SK-N-MC (cell line): ENCODE results near the gene JPH2.

ENCODE experiments used
- EZH2 ChIP-seq: fragments of 200-600 bp; sonication (generic); IDR thresholded peaks from one replicate; pipeline ENCODE4 v1.6.1; 2017; ENCODE audit warnings: antibody characterized with exemption
- FOXP2 ChIP-seq: optimal IDR thresholded peaks from 2 replicates; pipeline ENCODE3; 2011; ENCODE audit warnings: mild to moderate bottlenecking, moderate library complexity; ENCODE audit not compliant: insufficient read depth; ENCODE audit errors: extremely low read length, control extremely low read depth
- POLR2AphosphoS5 ChIP-seq: IDR thresholded peaks from 2 replicates; pipeline ENCODE4 v1.6.1; 2012; ENCODE audit warnings: mild to moderate bottlenecking, low read depth, low read length, borderline replicate concordance

DNA sequence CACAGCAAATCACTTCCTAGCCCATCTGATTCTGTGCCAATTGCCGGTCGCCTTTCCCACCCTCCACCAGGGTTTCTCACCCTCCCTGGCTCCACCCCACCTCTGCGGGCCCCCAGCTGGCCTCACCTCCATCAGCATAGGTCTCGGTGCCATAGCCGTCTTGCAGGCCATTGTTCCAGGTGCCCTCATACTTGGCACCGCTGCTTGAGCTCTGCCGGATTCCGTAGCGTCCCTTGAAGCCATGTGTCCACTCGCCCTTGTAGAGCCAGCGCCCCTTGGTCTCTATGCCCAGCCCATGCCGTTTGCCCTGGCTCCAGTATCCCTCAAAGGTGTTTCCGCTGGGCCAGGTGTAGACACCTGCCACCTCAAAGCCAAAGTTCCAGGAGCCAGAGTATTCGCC lies 787 bp downstream of the JPH2 start:
- TF ChIP-seq POLR2AphosphoS5 (no peak), EZH2 (no peak), FOXP2 (no peak)
